Measurements from ENCODE around the gene PLA2G4D. TPM values are rescaled to one million over a fixed set of nuclear protein-coding genes. Genes with fewer than 3 reads are reported as not detected.
A peak's percentile ranks its signal among the peaks of the same experiment; 100 is the strongest.

Gene PLA2G4D
- total RNA-seq, 1 experiment from 2014 or later: not detected

DNA sequence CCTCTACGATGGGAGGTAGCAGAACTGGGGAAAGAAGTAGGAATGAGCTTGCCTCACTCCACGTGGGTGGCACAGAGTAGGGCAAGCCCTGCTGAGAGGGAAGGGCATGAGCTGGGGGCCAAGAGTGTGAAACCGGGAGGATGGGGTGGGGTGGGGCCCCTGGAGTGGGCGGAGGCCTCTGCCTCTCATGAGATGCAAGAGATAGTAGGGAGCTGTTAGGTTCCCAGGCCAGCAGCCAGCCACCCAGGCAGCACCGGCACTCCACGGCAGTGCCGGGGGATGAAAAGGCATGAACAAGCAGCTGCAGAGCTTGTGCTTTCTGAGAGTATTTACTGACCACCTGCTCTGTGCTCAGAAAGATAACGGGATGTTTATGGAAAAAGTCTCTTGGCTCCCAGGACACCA, 49.1 kb downstream of the PLA2G4D start:
- Histone ChIP-seq H3K27me3 (ENCODE audit: control insufficient read depth, insufficient read depth, low read length) (no peaks in the 10 kb centered on the region), H3K36me3 (ENCODE audit: control insufficient read depth, insufficient read depth, low read length) (no peaks in the 10 kb centered on the region), H3K9me3 (ENCODE audit: control insufficient read depth, insufficient read depth, low read depth, low read length) (no peaks in the 10 kb centered on the region), H3K27ac (ENCODE audit: low read length) (no peak overlapping the region), H3K4me1 (ENCODE audit: control insufficient read depth, insufficient read depth, low read length) (no peaks in the 10 kb centered on the region), H3K4me3 (ENCODE audit: low read depth in 2 of 2, low read length in 2 of 2) (no peak overlapping the region)
- in situ Hi-C loops (cut with HindIII; ENCODE audit: low pct_unique_long_range_greater_than_20kb, low sequenced_read_pairs): no loop called here
- DNase-seq (ENCODE audit: low read depth, low spot score) (no peak), ATAC-seq (peak; percentile 34; the same call in 1 of the 2 replicates)
- intact Hi-C loops (cut with micrococcal nuclease; ENCODE audit: unreplicated experiment): no loop called here
- CTCF ChIA-PET: no interaction called here
- POLR2A ChIA-PET: interaction anchor here (0.6 kb wide), 1 partner anchor 356 kb away, joined by 3 read pairs; no protein-coding TSS in a partner anchor
- no TSS peak for BruUV-seq (replicated peaks)
- TF ChIP-seq TCF7L2 (IDR thresholded peaks at IDR 0.05; ENCODE audit: low read depth, low read length) (no peak), SIN3A (IDR thresholded peaks at IDR 0.05; ENCODE audit: borderline replicate concordance, insufficient read depth, low read depth, low read length) (no peak), POLR2AphosphoS5 (IDR thresholded peaks at IDR 0.05; ENCODE audit: low read depth, low read length) (no peak)
- TF ChIP-seq, protein P1, sequence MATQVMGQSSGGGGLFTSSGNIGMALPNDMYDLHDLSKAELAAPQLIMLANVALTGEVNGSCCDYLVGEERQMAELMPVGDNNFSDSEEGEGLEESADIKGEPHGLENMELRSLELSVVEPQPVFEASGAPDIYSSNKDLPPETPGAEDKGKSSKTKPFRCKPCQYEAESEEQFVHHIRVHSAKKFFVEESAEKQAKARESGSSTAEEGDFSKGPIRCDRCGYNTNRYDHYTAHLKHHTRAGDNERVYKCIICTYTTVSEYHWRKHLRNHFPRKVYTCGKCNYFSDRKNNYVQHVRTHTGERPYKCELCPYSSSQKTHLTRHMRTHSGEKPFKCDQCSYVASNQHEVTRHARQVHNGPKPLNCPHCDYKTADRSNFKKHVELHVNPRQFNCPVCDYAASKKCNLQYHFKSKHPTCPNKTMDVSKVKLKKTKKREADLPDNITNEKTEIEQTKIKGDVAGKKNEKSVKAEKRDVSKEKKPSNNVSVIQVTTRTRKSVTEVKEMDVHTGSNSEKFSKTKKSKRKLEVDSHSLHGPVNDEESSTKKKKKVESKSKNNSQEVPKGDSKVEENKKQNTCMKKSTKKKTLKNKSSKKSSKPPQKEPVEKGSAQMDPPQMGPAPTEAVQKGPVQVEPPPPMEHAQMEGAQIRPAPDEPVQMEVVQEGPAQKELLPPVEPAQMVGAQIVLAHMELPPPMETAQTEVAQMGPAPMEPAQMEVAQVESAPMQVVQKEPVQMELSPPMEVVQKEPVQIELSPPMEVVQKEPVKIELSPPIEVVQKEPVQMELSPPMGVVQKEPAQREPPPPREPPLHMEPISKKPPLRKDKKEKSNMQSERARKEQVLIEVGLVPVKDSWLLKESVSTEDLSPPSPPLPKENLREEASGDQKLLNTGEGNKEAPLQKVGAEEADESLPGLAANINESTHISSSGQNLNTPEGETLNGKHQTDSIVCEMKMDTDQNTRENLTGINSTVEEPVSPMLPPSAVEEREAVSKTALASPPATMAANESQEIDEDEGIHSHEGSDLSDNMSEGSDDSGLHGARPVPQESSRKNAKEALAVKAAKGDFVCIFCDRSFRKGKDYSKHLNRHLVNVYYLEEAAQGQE (IDR thresholded peaks at IDR 0.05; ENCODE audit: insufficient read depth in 1 of 2, low read depth in 2 of 2, low read length in 1 of 2): no peak
- TF ChIP-seq, protein P2, sequence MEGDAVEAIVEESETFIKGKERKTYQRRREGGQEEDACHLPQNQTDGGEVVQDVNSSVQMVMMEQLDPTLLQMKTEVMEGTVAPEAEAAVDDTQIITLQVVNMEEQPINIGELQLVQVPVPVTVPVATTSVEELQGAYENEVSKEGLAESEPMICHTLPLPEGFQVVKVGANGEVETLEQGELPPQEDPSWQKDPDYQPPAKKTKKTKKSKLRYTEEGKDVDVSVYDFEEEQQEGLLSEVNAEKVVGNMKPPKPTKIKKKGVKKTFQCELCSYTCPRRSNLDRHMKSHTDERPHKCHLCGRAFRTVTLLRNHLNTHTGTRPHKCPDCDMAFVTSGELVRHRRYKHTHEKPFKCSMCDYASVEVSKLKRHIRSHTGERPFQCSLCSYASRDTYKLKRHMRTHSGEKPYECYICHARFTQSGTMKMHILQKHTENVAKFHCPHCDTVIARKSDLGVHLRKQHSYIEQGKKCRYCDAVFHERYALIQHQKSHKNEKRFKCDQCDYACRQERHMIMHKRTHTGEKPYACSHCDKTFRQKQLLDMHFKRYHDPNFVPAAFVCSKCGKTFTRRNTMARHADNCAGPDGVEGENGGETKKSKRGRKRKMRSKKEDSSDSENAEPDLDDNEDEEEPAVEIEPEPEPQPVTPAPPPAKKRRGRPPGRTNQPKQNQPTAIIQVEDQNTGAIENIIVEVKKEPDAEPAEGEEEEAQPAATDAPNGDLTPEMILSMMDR (IDR thresholded peaks at IDR 0.05): no peak

DNA sequence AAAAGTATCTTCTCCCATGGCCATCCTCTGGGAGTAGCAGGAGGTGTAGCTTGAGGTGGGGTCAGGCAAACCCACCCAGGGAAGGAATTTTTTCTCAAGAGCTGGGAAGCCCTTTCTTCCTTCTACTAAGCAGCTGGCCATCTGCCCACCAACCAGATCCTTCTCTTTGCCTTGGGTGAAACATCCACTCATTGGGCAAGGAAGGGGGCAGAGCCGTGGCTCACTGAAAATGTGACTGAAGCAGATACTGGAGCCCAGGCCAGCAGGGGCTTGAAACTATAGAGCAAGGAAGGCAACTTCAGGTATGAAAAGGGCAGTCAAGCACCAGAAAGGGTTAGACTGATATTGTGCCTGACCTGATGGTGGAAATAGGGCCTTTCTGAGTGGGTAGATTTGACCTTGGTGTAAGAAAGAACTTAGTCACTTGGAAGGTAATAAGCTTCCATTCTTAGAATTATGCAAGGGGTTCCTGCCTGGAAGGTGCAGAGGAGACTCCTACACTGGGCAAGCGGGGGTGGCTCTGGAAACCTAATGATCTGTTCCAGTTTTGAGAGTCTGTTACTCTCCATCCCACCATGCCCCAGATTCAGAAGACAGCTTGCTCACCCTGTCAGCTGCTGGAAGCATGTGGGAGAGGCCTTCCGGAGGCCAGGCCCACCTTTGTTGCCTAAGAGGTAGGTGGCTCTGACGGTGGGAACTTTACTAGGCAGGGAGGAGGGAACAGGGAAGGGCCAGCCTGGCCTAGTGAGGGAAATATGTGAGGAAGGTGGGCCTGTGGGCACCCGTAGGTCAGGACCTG, 51.6 kb downstream of the PLA2G4D start:
- in situ Hi-C loops (cut with HindIII; ENCODE audit: low pct_unique_long_range_greater_than_20kb, low sequenced_read_pairs): no loop called here
- TF ChIP-seq SIN3A (IDR thresholded peaks at IDR 0.05; ENCODE audit: borderline replicate concordance, insufficient read depth, low read depth, low read length) (no peak), TCF7L2 (IDR thresholded peaks at IDR 0.05; ENCODE audit: low read depth, low read length) (no peak), POLR2AphosphoS5 (IDR thresholded peaks at IDR 0.05; ENCODE audit: low read depth, low read length) (no peak)
- TF ChIP-seq, protein P1 (IDR thresholded peaks at IDR 0.05; ENCODE audit: insufficient read depth in 1 of 2, low read depth in 2 of 2, low read length in 1 of 2): no peak
- TF ChIP-seq, protein P2 (IDR thresholded peaks at IDR 0.05): no peak
- ATAC-seq: no peak

More for the DNA sequence above, 51.6 kb downstream of the PLA2G4D start:
- Histone ChIP-seq H3K4me3 (ENCODE audit: low read depth in 2 of 2, low read length in 2 of 2) (no peak overlapping the region), H3K9me3 (ENCODE audit: control insufficient read depth, insufficient read depth, low read depth, low read length) (no peaks in the 10 kb centered on the region), H3K27ac (ENCODE audit: low read length) (no peak overlapping the region), H3K36me3 (ENCODE audit: control insufficient read depth, insufficient read depth, low read length) (no peaks in the 10 kb centered on the region), H3K27me3 (ENCODE audit: control insufficient read depth, insufficient read depth, low read length) (no peaks in the 10 kb centered on the region), H3K4me1 (ENCODE audit: control insufficient read depth, insufficient read depth, low read length) (no peaks in the 10 kb centered on the region)
- no peak for DNase-seq (ENCODE audit: low read depth, low spot score)
- ChIA-PET POLR2A (no interaction called here), CTCF (no interaction called here)
- intact Hi-C loops (cut with micrococcal nuclease; ENCODE audit: unreplicated experiment): no loop called here
- no TSS peak for BruUV-seq (replicated peaks)
